HUDEP-2 (cell line): ENCODE measurements around the gene FGF2.
"Not testable (repeated sequence)": the region's sequence is repeated elsewhere in the genome, so short reads cannot be mapped to it uniquely, and the experiment has no call there.

Experiments
- DNase-seq, 76 experiments: peaks; one replicate each; lab custom pipeline; 2025; ENCODE audit not compliant: unreplicated experiment in 76 of 76; lab: John Stamatoyannopoulos, UW

Gene FGF2

GRCh38 chr4:122844391-122844790 is 17.8 kb downstream of the FGF2 start:
- not testable (repeated sequence) for DNase-seq

DNA sequence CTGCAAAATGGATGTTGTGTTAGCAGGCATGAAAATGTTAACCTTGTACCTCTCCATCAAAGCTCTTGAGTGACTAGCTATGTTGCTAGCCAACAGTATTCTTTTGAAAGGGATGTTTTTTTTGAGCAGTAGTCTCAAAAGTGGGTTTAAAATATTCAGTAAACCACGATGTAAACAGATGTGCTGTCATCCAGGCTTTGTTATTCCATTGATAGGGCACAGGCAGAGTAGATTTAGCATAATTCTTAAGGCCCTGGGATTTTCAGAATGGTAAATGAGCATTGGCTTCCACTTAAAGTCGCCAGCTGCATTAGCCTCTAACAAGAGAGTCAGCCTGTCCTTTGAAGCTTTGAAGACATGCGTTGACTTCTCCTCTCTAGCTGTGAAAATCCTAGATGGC is 18.4 kb downstream of the FGF2 start:
- no peak for DNase-seq

DNA sequence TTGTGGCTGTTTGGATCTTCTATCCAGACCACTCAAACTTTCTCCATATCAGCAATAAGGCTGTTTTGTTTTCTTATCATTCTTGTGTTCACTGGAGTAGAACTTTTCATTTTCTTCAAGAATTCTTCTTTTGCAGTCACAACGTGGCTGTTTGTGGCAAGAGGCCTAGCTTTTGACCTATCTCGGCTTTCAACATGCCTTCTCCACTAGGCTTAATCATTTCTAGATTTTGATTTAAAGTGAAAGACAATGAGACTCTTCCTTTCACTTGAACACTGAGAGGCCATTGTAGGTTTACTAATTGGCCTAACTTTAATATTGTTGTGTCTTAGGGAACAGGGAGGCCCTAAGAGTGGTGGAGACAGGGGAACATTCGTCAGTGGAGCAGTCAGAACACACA is 19.1 kb downstream of the FGF2 start:
- no peak for DNase-seq

- no peak for DNase-seq
Observed at GRCh38 chr4:122847931-122848330, 21.3 kb downstream of the FGF2 start.

DNA sequence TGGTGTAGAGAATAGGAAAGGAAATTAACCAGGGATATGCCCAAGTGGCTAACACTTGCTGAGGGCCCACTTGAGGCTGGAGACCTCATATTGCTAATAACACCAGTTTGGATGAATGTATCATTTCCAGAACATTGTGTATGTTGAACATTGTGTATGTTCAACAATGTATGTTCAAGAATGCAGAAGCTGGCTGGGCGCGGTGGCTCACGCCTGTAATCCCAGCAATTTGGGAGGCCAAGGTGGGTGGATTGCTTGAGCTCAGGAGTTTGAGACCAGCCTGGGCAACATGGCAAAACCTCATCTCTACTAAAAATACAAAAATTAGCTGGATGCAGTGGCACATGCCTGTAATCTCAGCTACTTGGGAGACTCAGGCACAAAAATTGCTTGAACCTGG is 23.2 kb downstream of the FGF2 start:
- DNase-seq: not testable (repeated sequence)

- no peak for DNase-seq
Observed at GRCh38 chr4:122851568-122851967, 24.9 kb downstream of the FGF2 start.

GRCh38 chr4:122854447-122855352 is 28.1 kb downstream of the FGF2 start:
- DNase-seq: no peak

DNA sequence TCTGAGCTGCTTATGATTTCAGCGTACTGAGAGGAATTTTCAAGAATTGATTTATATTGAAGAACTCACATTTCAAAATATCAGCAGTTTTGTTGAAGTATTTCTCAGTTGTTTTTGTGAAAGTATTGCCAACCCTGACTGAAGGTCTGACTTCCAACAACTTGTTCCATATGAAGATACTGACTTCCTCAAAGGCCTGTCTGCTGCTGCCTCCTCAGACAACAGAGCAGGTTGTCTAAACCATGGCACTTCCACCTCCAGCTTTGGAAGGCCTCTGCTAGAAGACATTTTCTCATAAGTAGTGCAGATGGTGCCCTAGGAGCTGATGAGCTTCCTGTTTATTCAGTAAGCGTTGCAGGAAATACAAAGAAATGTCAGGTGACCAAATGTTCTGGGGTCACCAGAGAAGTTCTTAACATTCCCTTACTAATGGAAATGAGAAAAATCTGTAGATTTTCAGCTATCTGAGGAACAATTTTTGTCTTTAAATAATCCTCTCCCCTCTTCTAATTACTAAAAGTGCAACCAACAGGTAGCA is 28.8 kb downstream of the FGF2 start:
- DNase-seq: no peak

DNA sequence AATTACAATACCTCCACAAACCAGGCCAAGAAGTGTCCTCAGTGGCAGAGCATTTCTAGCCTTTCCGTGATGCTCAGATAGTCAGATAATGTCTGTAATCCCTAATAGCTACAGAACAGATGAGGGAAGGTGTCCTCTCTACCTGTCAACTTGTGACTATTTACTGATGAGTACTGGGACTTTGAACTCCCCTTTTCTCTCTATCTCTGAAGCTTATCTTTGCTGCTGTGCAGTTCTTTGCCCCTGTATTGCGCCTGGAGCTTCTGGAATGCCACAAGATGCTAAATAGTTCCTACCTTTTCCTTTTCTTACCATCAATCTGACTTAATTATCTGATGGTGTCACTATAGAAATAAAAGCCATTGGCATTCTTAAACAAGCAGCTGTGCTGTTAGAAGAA is 30.5 kb downstream of the FGF2 start:
- DNase-seq: no peak

DNA sequence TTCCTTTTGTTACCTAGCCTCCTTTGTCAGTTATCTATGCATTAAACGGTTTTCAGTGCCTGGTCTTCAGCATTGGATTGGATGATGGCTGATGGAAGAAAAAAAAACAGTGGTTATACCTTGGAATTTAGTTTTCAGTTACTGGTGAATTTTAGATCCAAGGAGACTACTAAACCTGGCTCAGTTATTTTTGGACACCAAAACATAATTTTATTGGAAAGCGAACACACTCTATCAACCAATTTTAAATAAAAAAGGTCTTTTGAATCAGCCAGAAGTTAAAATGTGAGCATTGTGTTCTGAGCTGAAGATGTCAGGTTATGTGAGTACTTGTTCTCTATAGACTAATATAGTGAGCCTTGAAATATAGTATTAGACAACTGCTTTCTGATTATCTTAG is 32.1 kb downstream of the FGF2 start:
- DNase-seq: no peak

- DNase-seq: no peak
Observed at GRCh38 chr4:122861172-122861943, 34.7 kb downstream of the FGF2 start.

- DNase-seq: no peak
Observed at GRCh38 chr4:122863639-122864038, 37.0 kb downstream of the FGF2 start.

- DNase-seq: no peak
Observed at GRCh38 chr4:122865425-122865824, 38.8 kb downstream of the FGF2 start.

DNA sequence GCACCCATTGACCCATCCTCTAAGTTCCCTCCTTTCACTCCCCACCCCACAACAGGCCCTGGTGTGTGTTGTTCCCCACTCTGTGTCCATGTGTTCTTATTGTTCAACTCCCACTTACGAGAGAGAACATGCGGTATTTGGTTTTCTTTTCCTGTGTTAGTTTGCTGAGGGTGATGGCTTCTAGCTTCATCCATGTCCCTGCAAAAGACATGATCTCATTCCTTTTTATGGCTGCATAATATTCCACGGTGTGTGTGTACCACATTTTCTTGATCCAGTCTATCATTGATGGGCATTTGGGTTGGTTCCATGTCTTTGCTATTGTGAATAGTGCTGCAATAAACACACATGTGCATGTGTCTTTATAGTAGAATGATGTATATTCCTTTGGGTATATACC is 41.6 kb downstream of the FGF2 start:
- DNase-seq: not testable (repeated sequence)

DNA sequence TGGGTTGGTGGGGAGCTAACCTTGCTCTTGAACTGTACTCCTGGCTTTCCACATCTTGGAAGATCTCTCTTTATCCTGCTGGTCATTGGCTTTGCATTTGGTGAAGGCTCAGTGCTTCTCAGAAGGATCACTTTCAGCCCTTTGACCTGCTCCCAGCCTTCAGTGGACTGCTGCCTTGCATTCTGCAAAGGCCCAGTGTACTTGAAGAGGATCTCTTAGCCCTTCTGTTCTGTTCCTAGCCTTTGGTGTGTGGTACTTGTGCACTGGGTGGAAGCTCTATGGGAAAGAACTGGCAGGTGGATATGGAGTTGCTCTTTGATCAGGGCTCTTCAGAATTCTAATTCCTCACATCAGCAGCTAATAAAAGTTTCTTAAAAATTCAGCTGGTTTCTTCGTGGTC is 46.5 kb downstream of the FGF2 start:
- no peak for DNase-seq

DNA sequence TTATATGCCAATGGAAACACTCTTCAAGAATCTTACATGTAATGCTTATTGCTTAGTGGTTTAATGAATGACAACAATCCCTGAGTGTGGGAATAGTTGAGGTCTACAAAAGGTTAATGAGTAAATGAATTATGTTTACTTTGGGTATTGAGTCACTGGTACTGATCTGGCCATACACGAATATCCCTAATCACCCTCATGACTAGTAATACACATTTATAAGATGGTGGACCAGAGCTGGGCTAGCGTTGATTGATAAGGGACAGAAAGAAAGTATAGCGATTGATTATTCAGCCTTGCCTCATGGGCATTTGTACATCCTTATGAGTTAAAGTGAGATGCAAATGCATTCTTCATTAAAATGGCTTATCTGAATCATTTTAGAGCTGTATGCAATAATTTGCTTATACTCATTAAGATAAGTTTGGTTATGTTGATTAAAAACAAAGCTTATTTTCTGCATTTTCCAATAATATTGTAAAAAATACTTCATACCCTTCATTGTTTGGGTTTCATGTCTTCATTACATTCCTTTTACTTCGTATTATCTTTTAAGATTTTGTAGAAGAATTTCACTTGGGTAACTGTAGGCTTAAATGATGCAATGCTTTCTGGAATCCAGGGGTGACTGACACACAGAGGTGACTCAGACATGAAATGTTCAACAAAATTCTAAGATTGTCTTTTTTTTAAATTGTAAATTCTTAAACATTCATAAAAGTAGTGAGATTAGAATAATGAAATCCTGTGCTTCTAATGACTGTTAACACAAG is 47.4 kb downstream of the FGF2 start:
- no peak for DNase-seq

GRCh38 chr4:122875949-122876348 is 49.3 kb downstream of the FGF2 start:
- no peak for DNase-seq

GRCh38 chr4:122876456-122876855 is 49.8 kb downstream of the FGF2 start:
- DNase-seq: no peak

DNA sequence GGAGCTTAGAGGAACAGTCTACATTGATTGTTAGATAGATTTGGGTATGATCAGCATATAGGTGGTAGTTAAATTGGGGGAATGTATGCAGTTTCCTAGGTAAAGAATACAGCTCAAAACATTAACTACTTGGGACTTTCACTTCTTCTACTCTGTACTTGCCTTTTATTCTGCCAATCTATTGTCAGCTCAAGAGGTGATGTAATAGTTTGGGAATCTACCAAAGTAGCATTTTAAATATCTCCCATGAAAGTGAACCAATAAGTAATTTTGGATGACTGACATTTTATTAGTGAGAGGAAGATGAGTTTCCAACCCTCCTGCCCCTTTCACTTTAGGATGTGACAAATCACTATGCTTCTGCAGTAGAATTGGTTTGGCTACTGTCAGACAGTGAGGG is 52.4 kb downstream of the FGF2 start:
- no peak for DNase-seq

DNA sequence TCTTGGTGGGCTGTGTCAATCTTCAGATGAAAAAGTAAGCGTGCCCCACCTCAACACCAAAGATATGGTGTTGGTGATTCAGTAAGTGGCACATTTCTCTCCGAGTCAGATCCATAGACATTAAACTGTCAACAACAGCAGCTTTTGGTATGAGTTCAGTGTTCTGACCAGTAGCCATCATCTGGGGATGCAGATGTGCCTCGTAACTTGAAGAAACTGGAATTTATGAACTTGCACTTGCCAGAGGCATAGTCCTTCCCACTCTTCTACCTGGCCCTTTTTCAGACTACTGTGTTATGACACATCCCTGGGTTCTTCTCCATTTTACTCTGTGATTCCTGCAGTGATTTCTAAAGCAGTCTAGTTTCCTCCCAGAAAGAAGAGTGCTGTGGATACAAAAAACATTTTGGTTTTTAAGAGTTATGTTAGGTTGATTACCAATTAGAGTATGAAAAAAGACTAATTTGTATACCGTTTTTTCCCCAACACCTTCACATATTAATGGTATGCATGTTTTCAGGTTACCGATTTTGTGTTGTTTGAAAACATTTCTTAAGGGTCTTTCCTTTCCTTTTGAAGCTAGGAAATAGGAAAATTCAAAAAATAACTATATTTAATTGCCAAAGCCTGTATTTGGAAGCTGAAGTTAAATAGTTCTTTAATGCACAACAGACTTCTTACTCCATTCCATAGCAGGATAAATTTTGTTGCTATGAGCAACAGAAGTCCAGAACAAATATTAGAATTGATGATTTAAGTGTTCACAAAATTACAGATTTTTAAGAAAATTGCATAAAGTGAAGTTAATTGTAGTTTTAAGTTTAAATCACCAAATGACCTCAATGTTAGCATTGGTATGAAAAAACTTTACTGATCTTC is 56.5 kb downstream of the FGF2 start:
- DNase-seq: no peak
